Measurements from ENCODE around the gene ATP1A4. TPM values are rescaled to one million over a fixed set of nuclear protein-coding genes. Genes with fewer than 3 reads are reported as not detected.
"Not testable (repeated sequence)": the region's sequence is repeated elsewhere in the genome, so short reads cannot be mapped to it uniquely, and the experiment has no call there.

Gene ATP1A4
- total RNA-seq, 6 experiments from 2014 or later = not detected

DNA sequence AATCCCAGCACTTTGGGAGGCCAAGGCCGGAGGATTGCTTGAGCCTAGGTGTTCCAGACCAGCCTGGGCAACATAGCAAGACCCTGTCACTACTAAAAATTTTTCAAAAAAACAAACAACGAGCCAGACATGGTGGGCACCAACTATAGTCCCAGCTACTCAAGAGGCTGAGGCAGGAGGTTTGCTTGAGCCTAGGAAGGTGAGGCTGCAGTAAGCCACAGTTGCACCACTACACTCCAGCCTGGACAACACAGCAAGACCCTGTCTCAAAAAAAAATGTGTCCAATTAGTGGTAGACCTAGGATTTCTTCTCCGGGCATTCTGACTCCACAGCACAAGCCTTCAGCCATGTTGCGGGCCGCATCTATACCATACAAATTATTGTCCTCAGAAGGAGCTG lies 46.2 kb upstream of the ATP1A4 start:
- DNase-seq (no peak), ATAC-seq (no peak)
- Histone ChIP-seq H3K36me3 (no peaks in the 10 kb centered on the region), H3K9me3 (no peaks in the 10 kb centered on the region), H3K27ac (no peak overlapping the region), H3K4me3 (no peak overlapping the region), H3K4me1 (peaks cover 0 to 13% (median 0%) of the 10 kb centered on the region in 4 donors), H3K27me3 (no peaks in the 10 kb centered on the region)
- TF ChIP-seq, protein P1, sequence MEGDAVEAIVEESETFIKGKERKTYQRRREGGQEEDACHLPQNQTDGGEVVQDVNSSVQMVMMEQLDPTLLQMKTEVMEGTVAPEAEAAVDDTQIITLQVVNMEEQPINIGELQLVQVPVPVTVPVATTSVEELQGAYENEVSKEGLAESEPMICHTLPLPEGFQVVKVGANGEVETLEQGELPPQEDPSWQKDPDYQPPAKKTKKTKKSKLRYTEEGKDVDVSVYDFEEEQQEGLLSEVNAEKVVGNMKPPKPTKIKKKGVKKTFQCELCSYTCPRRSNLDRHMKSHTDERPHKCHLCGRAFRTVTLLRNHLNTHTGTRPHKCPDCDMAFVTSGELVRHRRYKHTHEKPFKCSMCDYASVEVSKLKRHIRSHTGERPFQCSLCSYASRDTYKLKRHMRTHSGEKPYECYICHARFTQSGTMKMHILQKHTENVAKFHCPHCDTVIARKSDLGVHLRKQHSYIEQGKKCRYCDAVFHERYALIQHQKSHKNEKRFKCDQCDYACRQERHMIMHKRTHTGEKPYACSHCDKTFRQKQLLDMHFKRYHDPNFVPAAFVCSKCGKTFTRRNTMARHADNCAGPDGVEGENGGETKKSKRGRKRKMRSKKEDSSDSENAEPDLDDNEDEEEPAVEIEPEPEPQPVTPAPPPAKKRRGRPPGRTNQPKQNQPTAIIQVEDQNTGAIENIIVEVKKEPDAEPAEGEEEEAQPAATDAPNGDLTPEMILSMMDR (IDR thresholded peaks at IDR 0.05) = no peak
- no peak for TF ChIP-seq POLR2A (IDR thresholded peaks at IDR 0.05)
- intact Hi-C loops (cut with DNase I) = loop anchor here (10.0 kb wide), 1 partner anchor 270 kb away; no protein-coding TSS in a partner anchor
- WGBS (ENCODE audit: insufficient coverage, low coverage, low lambda C conversion rate, missing lambda C conversion rate) = 86% methylated on average over 5 of the region's 5 CpGs

DNA sequence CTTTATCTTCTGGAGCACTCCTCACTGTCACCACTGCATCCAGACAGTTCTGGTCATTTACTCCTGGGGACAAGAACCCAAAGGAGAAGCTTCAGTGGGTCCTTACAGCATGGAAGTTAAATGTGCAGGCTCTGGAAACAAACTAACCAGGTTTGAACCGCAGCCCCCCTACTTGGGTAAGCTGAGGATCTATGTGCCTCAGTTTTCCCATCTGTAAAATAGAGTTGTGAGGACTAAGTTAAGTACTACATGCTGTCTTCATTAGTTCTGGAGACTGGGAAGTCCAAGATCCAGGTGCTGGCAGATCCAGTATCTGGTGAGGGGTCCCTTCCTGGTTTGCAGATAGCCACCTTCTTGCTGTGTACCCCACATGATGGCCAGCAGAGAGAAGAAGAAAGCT lies 43.9 kb upstream of the ATP1A4 start:
- no peak for ATAC-seq
- no peak overlapping the region for H3K27ac ChIP-seq
- intact Hi-C loops (cut with DNase I) = loop anchor here (10.0 kb wide), 1 partner anchor 267 kb away; no protein-coding TSS in a partner anchor
- no peaks in the 10 kb centered on the region for H3K36me3 ChIP-seq
- WGBS (ENCODE audit: insufficient coverage, low coverage, low lambda C conversion rate, missing lambda C conversion rate) = no CpG with 5 or more reads among the region's 1 CpG
- no peaks in the 10 kb centered on the region for H3K27me3 ChIP-seq
- H3K4me1 ChIP-seq = no peaks in the 10 kb centered on the region
- no peak for DNase-seq
- H3K4me3 ChIP-seq = no peak overlapping the region
- no peak for TF ChIP-seq POLR2A (IDR thresholded peaks at IDR 0.05)
- no peaks in the 10 kb centered on the region for H3K9me3 ChIP-seq

DNA sequence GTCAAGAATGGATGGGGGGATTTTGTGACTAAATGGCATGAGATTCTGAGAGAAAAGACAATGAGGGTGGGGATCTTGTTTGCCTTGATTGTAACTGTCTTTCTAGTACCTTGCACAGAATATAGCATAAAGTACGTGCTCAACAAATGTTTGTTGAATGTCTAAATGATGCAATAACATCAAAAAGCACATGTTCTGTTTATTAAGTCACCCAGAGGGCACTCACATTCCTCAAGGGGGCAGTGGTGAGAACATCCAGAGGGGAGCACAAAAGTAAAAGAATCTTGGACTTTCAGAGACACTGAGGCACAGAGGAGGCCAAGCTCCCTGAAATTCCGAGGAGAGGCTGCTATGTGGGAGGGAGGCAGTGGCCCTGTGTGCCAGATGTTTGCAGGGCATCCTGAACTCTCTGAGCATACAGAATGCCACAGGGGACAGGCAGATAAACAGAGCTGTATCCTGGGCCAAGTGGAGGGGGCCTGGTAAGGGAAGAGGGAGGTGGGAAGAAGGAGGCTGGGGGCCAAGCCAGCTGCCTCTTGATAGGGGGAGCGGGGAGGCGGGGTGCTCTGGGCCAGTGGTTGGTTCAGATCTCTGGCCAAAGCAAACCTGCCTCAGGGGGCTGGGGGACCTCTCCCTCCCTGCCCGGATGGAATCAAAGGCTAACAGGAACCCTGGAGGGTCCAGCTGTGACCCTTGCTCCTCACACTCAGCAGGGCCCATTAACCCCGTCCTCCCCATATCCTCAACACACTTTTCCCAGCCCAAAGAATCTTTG lies 42.3 kb upstream of the ATP1A4 start:
- Histone ChIP-seq H3K27me3 (no peaks in the 10 kb centered on the region), H3K9me3 (no peaks in the 10 kb centered on the region), H3K4me1 (no peaks in the 10 kb centered on the region), H3K36me3 (no peaks in the 10 kb centered on the region), H3K4me3 (no peak overlapping the region), H3K27ac (no peak overlapping the region)
- 29% methylated on average over 5 of the region's 6 CpGs for WGBS (ENCODE audit: insufficient coverage, low coverage, low lambda C conversion rate, missing lambda C conversion rate)
- TF ChIP-seq, protein P1 (IDR thresholded peaks at IDR 0.05) = peak; percentile 32 to 49 (median 38)
- TF ChIP-seq POLR2A (IDR thresholded peaks at IDR 0.05) = no peak
- intact Hi-C loops (cut with DNase I) = loop anchor here (10.0 kb wide), 1 partner anchor 266 kb away; no protein-coding TSS in a partner anchor
- peak; percentile 8 to 64 (median 53) for ATAC-seq
- DNase-seq = no peak

GRCh38 chr1:160109686-160110085 lies 41.7 kb upstream of the ATP1A4 start:
- ATAC-seq (peak in 1 of 4 donors; percentile 42), DNase-seq (no peak)
- Histone ChIP-seq H3K4me1 (no peaks in the 10 kb centered on the region), H3K27ac (no peak overlapping the region), H3K27me3 (no peaks in the 10 kb centered on the region), H3K36me3 (no peaks in the 10 kb centered on the region), H3K4me3 (no peak overlapping the region), H3K9me3 (no peaks in the 10 kb centered on the region)
- 49% methylated on average over 4 of the region's 4 CpGs for WGBS (ENCODE audit: insufficient coverage, low coverage, low lambda C conversion rate, missing lambda C conversion rate)
- no peak for TF ChIP-seq POLR2A (IDR thresholded peaks at IDR 0.05)
- TF ChIP-seq, protein P1 (IDR thresholded peaks at IDR 0.05) = no peak
- intact Hi-C loops (cut with DNase I) = loop anchor here (10.0 kb wide), 2 partner anchors 65 to 265 kb away; no protein-coding TSS in a partner anchor

- not testable (repeated sequence) for DNase-seq, H3K9me3 ChIP-seq, H3K4me3 ChIP-seq, H3K36me3 ChIP-seq, H3K27me3 ChIP-seq, H3K4me1 ChIP-seq, ATAC-seq, H3K27ac ChIP-seq
- intact Hi-C loops (cut with DNase I) = loop anchor here in 1 of 2 donors (10.0 kb wide), 1 partner anchor 63 kb away; no protein-coding TSS in a partner anchor
- 83% methylated on average over 10 of the region's 10 CpGs for WGBS (ENCODE audit: insufficient coverage, low coverage, low lambda C conversion rate, missing lambda C conversion rate)
These were observed 39.9 kb upstream of the ATP1A4 start for GRCh38 chr1:160111462-160111861.

Data from right lobe of liver (tissue), 6 donors.